Parathyroid adenoma (tissue), 2 donors: ENCODE results near the gene MCTP2.
"Not testable (repeated sequence)": the region's sequence is repeated elsewhere in the genome, so short reads cannot be mapped to it uniquely, and the experiment has no call there.

Experiments used
- H2AFZ ChIP-seq: fragments of 300-600 bp; sonication (generic); one replicate; pipeline ENCODE4 v1.7.0; 2017; ENCODE audit warnings: antibody characterized with exemption, mild to moderate bottlenecking
- H3K27ac ChIP-seq: fragments of 300-600 bp; sonication (generic); one replicate; pipeline ENCODE4 v1.7.0; 2017
- H3K27me3 ChIP-seq: fragments of 300-600 bp; sonication (generic); one replicate; pipeline ENCODE4 v1.7.0; 2017; ENCODE audit warnings: low read length; ENCODE audit not compliant: control insufficient read depth, insufficient read depth
- H3K36me3 ChIP-seq: fragments of 300-600 bp; sonication (generic); one replicate; pipeline ENCODE4 v1.7.0; 2017; ENCODE audit warnings: low read length; ENCODE audit not compliant: control insufficient read depth, insufficient read depth
- H3K4me1 ChIP-seq: fragments of 300-600 bp; sonication (generic); one replicate; pipeline ENCODE4 v1.7.0; 2017; ENCODE audit warnings: control low read depth
- H3K4me2 ChIP-seq: fragments of 300-600 bp; sonication (generic); one replicate; pipeline ENCODE4 v1.7.0; 2017; ENCODE audit warnings: low read length
- H3K4me3 ChIP-seq: fragments of 300-600 bp; sonication (generic); one replicate; pipeline ENCODE4 v1.7.0; 2017; ENCODE audit warnings: low read depth, low read length
- H3K79me2 ChIP-seq: fragments of 300-600 bp; sonication (generic); one replicate; pipeline ENCODE4 v1.7.0; 2017; ENCODE audit warnings: control low read depth
- H3K9ac ChIP-seq: fragments of 300-600 bp; sonication (generic); one replicate; pipeline ENCODE4 v1.7.0; 2017; ENCODE audit warnings: mild to moderate bottlenecking
- H3K9me3 ChIP-seq: fragments of 300-600 bp; sonication (generic); one replicate; pipeline ENCODE4 v1.7.0; 2017; ENCODE audit warnings: low read length; ENCODE audit not compliant: control insufficient read depth
- TF ChIP-seq, protein P1 (sequence below): fragments of 300-600 bp; sonication (generic); IDR thresholded peaks from one replicate; pipeline ENCODE4 v1.7.0; 2017; ENCODE audit warnings: antibody characterized with exemption, mild to moderate bottlenecking
- donor health status: primary hyperparathyroidism.

The MCTP2 gene

DNA sequence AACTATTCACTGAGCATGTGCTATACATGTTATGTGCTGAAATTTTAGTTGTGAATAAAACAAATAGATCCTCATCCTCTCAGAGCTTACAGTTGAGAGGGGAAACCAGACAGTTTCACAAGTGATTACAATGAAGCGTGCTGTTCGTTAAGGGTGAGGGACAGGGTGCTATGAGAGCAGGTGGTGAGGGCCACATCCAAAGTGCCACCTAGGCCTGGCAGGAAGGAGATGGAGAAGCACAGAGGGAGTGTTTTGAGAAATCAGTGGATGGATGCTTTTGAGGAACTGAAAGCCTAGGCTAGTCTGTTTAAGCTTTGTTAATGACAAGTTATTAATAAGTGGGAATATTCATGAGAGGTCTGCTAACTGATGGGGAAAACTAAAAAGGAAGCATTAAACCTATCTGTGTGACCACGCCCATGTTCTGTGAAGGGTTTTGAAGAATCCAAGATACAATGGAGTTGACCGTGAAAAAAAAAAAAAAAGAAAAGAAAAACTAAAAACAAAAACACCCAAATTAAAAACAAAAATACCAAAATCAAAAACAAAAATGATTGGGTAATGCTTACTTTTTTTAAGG lies 7.3 kb downstream of the MCTP2 start:
- Histone ChIP-seq H2AFZ (no peak overlapping the region), H3K4me2 (no peak overlapping the region), H3K36me3 (no peaks in the 10 kb centered on the region), H3K79me2 (peaks cover 4% of the 10 kb centered on the region), H3K4me3 (no peak overlapping the region), H3K27me3 (no peaks in the 10 kb centered on the region), H3K9ac (no peak overlapping the region), H3K4me1 (peaks cover 4% of the 10 kb centered on the region), H3K27ac (no peak overlapping the region), H3K9me3 (no peaks in the 10 kb centered on the region)
- TF ChIP-seq, protein P1, sequence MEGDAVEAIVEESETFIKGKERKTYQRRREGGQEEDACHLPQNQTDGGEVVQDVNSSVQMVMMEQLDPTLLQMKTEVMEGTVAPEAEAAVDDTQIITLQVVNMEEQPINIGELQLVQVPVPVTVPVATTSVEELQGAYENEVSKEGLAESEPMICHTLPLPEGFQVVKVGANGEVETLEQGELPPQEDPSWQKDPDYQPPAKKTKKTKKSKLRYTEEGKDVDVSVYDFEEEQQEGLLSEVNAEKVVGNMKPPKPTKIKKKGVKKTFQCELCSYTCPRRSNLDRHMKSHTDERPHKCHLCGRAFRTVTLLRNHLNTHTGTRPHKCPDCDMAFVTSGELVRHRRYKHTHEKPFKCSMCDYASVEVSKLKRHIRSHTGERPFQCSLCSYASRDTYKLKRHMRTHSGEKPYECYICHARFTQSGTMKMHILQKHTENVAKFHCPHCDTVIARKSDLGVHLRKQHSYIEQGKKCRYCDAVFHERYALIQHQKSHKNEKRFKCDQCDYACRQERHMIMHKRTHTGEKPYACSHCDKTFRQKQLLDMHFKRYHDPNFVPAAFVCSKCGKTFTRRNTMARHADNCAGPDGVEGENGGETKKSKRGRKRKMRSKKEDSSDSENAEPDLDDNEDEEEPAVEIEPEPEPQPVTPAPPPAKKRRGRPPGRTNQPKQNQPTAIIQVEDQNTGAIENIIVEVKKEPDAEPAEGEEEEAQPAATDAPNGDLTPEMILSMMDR: no peak

DNA sequence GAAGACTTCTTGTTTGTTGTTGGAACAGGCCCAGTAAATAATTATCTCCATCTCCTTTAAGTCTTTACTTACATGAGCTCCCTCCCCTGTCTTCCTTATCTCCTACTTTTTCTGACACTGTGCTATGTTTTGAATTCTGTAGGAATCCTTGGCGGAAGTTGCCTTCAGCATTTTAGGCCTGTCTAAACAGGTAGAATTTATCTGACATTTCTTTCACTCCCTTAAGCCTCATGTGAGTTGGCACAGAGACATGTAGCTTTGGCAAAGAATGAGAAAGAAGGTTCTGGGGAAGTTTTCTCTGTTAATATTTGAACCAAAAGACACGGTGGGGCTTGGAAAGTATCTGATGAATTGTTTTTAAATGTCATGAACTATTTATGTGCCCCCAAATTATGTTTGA lies 8.1 kb downstream of the MCTP2 start:
- Histone ChIP-seq H3K9me3 (no peaks in the 10 kb centered on the region), H3K4me3 (no peak overlapping the region), H3K4me2 (no peak overlapping the region), H3K9ac (no peak overlapping the region), H3K36me3 (no peaks in the 10 kb centered on the region), H3K79me2 (peaks cover 4% of the 10 kb centered on the region), H3K27me3 (no peaks in the 10 kb centered on the region), H3K4me1 (peaks cover 4% of the 10 kb centered on the region), H2AFZ (no peak overlapping the region), H3K27ac (peak overlapping the region; percentile 29)
- TF ChIP-seq, protein P1: no peak

DNA sequence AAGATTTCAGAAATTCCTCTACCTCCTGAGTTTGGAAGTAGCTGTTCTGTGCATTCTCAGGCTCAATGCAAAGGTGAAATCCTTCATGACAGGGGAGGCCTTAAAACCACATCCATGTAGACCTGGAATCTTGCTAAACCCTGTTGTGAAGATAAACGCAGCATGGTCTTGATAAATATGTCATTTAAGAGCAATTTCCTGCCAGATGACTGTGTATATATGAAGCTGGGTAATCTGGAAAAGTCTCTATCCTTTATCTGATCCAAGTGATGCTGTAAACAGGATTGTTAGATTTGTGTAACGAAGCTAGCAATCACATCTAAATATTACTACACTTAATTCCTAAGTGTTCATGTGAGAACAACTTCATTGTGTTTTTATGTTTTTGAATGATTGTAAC lies 9.1 kb downstream of the MCTP2 start:
- Histone ChIP-seq H3K4me3 (no peak overlapping the region), H3K9me3 (no peaks in the 10 kb centered on the region), H3K27ac (no peak overlapping the region), H3K27me3 (no peaks in the 10 kb centered on the region), H3K9ac (no peak overlapping the region), H3K36me3 (no peaks in the 10 kb centered on the region), H3K79me2 (peaks cover 4% of the 10 kb centered on the region), H2AFZ (no peak overlapping the region), H3K4me1 (peaks cover 4% of the 10 kb centered on the region), H3K4me2 (no peak overlapping the region)
- TF ChIP-seq, protein P1: no peak

DNA sequence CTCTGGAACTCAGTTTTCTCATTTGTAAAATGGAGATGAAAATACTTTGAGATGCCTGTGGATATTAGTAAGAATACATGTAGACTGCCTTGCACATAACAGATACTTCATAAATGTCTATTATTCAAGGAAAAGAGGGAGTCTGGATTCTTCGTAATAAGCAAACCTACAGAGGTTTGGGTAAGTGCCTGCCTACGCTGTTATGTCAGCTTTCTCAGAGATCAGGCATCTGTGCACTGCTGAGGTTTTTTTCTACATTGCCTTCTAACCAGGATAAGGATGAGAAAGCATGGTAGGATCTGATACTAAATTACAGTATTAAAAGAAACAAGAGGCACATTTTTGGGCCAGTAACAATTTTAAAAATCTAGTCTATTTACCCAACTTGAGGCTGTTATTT lies 10.9 kb downstream of the MCTP2 start:
- Histone ChIP-seq H3K4me2 (no peak overlapping the region), H3K9me3 (no peaks in the 10 kb centered on the region), H3K4me1 (peaks cover 4% of the 10 kb centered on the region), H3K36me3 (no peaks in the 10 kb centered on the region), H2AFZ (no peak overlapping the region), H3K79me2 (no peaks in the 10 kb centered on the region), H3K9ac (no peak overlapping the region), H3K27me3 (no peaks in the 10 kb centered on the region), H3K27ac (no peak overlapping the region), H3K4me3 (no peak overlapping the region)
- TF ChIP-seq, protein P1: no peak

DNA sequence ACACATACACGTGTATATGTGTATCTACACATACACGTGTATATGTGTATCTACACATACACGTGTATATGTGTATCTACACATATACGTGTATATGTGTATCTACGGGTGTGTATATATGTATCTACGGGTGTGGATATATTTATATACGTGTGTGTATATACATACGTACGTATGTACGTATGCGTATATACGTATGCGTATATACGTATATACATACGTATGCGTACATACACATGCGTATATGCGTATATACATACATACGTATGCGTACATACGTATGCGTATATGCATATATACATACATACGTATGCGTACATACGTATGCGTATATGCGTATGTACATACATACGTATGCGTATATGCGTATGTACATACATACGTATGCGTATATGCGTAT lies 11.6 kb downstream of the MCTP2 start:
- H3K4me2 ChIP-seq, H3K27ac ChIP-seq, H3K9me3 ChIP-seq, H3K4me1 ChIP-seq, H3K79me2 ChIP-seq, H2AFZ ChIP-seq, H3K27me3 ChIP-seq, H3K36me3 ChIP-seq, H3K4me3 ChIP-seq, H3K9ac ChIP-seq: not testable (repeated sequence)
